HepG2 (cell line): Measurements from ENCODE around the gene LNPK. TPM values are rescaled to one million over a fixed set of nuclear protein-coding genes. Genes with fewer than 3 reads are reported as not detected.

Experiments used
- FIP1L1 ChIP-seq: fragments of 200-400 bp; formaldehyde crosslinking; IDR thresholded peaks from 2 replicates; pipeline ENCODE4 v1.6.1; 2018; ENCODE audit warnings: low read depth, mild to moderate bottlenecking, low read length, moderate library complexity, borderline replicate concordance; ENCODE audit not compliant: insufficient read depth
- IKZF4 ChIP-seq: sonication (generic); formaldehyde crosslinking; IDR thresholded peaks from 2 replicates; pipeline ENCODE4 v1.5.1; 2020; ENCODE audit warnings: borderline replicate concordance, mild to moderate bottlenecking, low read depth, missing genetic modification reagents; ENCODE audit errors: not compliant biosample characterization
- PHF20 ChIP-seq: sonication (generic); formaldehyde crosslinking; IDR thresholded peaks from 2 replicates; pipeline ENCODE4 v1.5.0; 2020; ENCODE audit warnings: mild to moderate bottlenecking, missing genetic modification reagents
- RERE ChIP-seq: IDR thresholded peaks from 2 replicates; pipeline ENCODE4 v1.6.1; 2016; ENCODE audit warnings: low read depth, missing genetic modification reagents, missing compliant biosample characterization
- REXO4 ChIP-seq: sonication (generic); formaldehyde crosslinking; IDR thresholded peaks from 2 replicates; pipeline ENCODE4 v1.8.0; 2022; ENCODE audit warnings: missing genetic modification reagents, mild to moderate bottlenecking, borderline replicate concordance
- SCMH1 ChIP-seq: sonication (generic); formaldehyde crosslinking; IDR thresholded peaks from 2 replicates; pipeline ENCODE4 v1.9.0; 2021; ENCODE audit warnings: missing genetic modification reagents, mild to moderate bottlenecking, borderline replicate concordance
- SRF ChIP-seq: IDR thresholded peaks from 2 replicates; pipeline ENCODE4 v1.6.1; 2011; ENCODE audit warnings: mild to moderate bottlenecking, low read depth, low read length, moderate library complexity
- U2AF1 ChIP-seq: fragments of 200-400 bp; formaldehyde crosslinking; optimal IDR thresholded peaks from 2 replicates; pipeline ENCODE3; 2017; ENCODE audit warnings: mild to moderate bottlenecking, low read depth, low read length
- ZFX ChIP-seq: sonication (generic); formaldehyde crosslinking; IDR thresholded peaks from 2 replicates; pipeline ENCODE4 v1.4.0; 2020; ENCODE audit warnings: mild to moderate bottlenecking, low read depth, missing genetic modification reagents, moderate library complexity
- ZNF234 ChIP-seq: sonication (generic); formaldehyde crosslinking; conservative IDR thresholded peaks from 2 replicates; pipeline ENCODE4 v1.5.1; 2020; ENCODE audit warnings: mild to moderate bottlenecking, missing genetic modification reagents
- ZNF775 ChIP-seq: sonication (generic); formaldehyde crosslinking; IDR thresholded peaks from 2 replicates; pipeline ENCODE4 v1.4.0; 2020; ENCODE audit warnings: missing genetic modification reagents, mild to moderate bottlenecking, moderate library complexity, borderline replicate concordance
- polyA plus RNA-seq, 8 experiments: library from polyadenylated mRNA; depleted of rRNA in 3 of 8; stranded (reverse) in 7 of 8; unstranded in 1 of 8; fragments of >200 nt; fragmentation: Illumina TruSeq in 4 of 8; extraction: Trizol in 4 of 8; gene quantifications; 2 replicates each; pipeline versions ENCODE4 v1.2.1 to v1.2.3, GENCODE V29; 2011 to 2016; ENCODE audit warnings: low read depth in 4 of 8, missing spikeins in 1 of 8, mixed read lengths in 1 of 8; ENCODE audit not compliant: insufficient read depth in 1 of 8
- total RNA-seq, 5 experiments: library from RNA; depleted of rRNA; stranded (reverse); fragments of >200 nt; fragmentation: Illumina TruSeq; extraction: Trizol; gene quantifications; 2 replicates each; pipeline ENCODE4 v1.2.3, GENCODE V29; 2016; ENCODE audit warnings: low read depth in 1 of 5
- TF ChIP-seq, protein P1 (sequence below): sonication (generic); formaldehyde crosslinking; IDR thresholded peaks from 2 replicates; pipeline ENCODE4 v1.4.0; 2020; ENCODE audit warnings: mild to moderate bottlenecking, missing genetic modification reagents
- TF ChIP-seq, protein P2 (sequence below), 2 experiments: sonication (generic) in 1 of 2; formaldehyde crosslinking in 1 of 2; IDR thresholded peaks; 2 replicates each; pipeline versions ENCODE4 v1.4.0 to v1.6.1; 2018 to 2020; ENCODE audit warnings: missing genetic modification reagents in 2 of 2, borderline replicate concordance in 1 of 2, low read depth in 1 of 2, mild to moderate bottlenecking in 1 of 2, missing biosample characterization in 1 of 2
- TF ChIP-seq, protein P3 (sequence below): sonication (generic); formaldehyde crosslinking; IDR thresholded peaks from 2 replicates; pipeline ENCODE4 v1.4.0; 2020; ENCODE audit warnings: mild to moderate bottlenecking, missing genetic modification reagents

The LNPK gene
- total and polyA plus RNA-seq, 2 of the 13 experiments (the other 11 are each of a cell fraction or from before 2014, with no cell fraction given), result 25.4 to 26.1 TPM

- TF ChIP-seq RERE, result no peak
- no peak for TF ChIP-seq SCMH1 (CRISPR knock-in tag)
- TF ChIP-seq ZNF775, result no peak
- no peak for TF ChIP-seq U2AF1
- TF ChIP-seq ZNF234 (CRISPR knock-in tag), result no peak
- peak; percentile 59 for TF ChIP-seq IKZF4
- TF ChIP-seq FIP1L1, result 0 out of 2 replicates have a peak, but pooled peaks have one; percentile 10
- TF ChIP-seq REXO4 (CRISPR knock-in tag), result no peak
- no peak for TF ChIP-seq SRF
- TF ChIP-seq, protein P1, sequence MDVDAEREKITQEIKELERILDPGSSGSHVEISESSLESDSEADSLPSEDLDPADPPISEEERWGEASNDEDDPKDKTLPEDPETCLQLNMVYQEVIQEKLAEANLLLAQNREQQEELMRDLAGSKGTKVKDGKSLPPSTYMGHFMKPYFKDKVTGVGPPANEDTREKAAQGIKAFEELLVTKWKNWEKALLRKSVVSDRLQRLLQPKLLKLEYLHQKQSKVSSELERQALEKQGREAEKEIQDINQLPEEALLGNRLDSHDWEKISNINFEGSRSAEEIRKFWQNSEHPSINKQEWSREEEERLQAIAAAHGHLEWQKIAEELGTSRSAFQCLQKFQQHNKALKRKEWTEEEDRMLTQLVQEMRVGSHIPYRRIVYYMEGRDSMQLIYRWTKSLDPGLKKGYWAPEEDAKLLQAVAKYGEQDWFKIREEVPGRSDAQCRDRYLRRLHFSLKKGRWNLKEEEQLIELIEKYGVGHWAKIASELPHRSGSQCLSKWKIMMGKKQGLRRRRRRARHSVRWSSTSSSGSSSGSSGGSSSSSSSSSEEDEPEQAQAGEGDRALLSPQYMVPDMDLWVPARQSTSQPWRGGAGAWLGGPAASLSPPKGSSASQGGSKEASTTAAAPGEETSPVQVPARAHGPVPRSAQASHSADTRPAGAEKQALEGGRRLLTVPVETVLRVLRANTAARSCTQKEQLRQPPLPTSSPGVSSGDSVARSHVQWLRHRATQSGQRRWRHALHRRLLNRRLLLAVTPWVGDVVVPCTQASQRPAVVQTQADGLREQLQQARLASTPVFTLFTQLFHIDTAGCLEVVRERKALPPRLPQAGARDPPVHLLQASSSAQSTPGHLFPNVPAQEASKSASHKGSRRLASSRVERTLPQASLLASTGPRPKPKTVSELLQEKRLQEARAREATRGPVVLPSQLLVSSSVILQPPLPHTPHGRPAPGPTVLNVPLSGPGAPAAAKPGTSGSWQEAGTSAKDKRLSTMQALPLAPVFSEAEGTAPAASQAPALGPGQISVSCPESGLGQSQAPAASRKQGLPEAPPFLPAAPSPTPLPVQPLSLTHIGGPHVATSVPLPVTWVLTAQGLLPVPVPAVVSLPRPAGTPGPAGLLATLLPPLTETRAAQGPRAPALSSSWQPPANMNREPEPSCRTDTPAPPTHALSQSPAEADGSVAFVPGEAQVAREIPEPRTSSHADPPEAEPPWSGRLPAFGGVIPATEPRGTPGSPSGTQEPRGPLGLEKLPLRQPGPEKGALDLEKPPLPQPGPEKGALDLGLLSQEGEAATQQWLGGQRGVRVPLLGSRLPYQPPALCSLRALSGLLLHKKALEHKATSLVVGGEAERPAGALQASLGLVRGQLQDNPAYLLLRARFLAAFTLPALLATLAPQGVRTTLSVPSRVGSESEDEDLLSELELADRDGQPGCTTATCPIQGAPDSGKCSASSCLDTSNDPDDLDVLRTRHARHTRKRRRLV (CRISPR knock-in tag), result peak; percentile 69; the same call in 1 of the 2 replicates
- TF ChIP-seq, protein P2, sequence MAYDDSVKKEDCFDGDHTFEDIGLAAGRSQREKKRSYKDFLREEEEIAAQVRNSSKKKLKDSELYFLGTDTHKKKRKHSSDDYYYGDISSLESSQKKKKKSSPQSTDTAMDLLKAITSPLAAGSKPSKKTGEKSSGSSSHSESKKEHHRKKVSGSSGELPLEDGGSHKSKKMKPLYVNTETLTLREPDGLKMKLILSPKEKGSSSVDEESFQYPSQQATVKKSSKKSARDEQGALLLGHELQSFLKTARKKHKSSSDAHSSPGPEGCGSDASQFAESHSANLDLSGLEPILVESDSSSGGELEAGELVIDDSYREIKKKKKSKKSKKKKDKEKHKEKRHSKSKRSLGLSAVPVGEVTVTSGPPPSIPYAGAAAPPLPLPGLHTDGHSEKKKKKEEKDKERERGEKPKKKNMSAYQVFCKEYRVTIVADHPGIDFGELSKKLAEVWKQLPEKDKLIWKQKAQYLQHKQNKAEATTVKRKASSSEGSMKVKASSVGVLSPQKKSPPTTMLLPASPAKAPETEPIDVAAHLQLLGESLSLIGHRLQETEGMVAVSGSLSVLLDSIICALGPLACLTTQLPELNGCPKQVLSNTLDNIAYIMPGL (CRISPR knock-in tag; IDR thresholded peaks at IDR 0.05; ENCODE audit: borderline replicate concordance in 1 of 2, low read depth in 1 of 2), result peak; percentile 16 to 92; a peak in 2 of 4 replicates
- TF ChIP-seq ZFX, result peak; percentile 93
- TF ChIP-seq, protein P3, sequence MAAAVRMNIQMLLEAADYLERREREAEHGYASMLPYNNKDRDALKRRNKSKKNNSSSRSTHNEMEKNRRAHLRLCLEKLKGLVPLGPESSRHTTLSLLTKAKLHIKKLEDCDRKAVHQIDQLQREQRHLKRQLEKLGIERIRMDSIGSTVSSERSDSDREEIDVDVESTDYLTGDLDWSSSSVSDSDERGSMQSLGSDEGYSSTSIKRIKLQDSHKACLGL (CRISPR knock-in tag), result peak; percentile 67; the same call in 1 of the 2 replicates
- TF ChIP-seq PHF20 (CRISPR knock-in tag), result peak; percentile 71
Measured at GRCh38 chr2:176001916-176002687, at the start of gene LNPK (continued).
